WTC11 (cell line): ENCODE measurements around the gene PALM2AKAP2. TPM values are rescaled to one million over a fixed set of nuclear protein-coding genes. Genes with fewer than 3 reads are reported as not detected.

Experiments
- ATAC-seq: fragments of 200-7000 bp; cut with Tn5 transposase; 2 replicates; pipeline ENCODE4 v1.10.0; 2021; ENCODE audit warnings: mild to moderate bottlenecking, moderate library complexity
- CTCF ChIA-PET: fragments of 300-600 bp; sonication (Branson Sonifier 250); formaldehyde crosslinking; loops from one replicate; lab custom pipeline; 2021; ENCODE audit warnings: antibody characterized with exemption; lab: Charles Lee
- POLR2A ChIA-PET: fragments of 350-600 bp; sonication (Branson Sonifier 250); formaldehyde crosslinking; loops from one replicate; lab custom pipeline; 2021; ENCODE audit warnings: antibody characterized with exemption; lab: Charles Lee
- DNase-seq: peaks from one replicate; pipeline ENCODE4 v3.0.0; 2021; ENCODE audit warnings: low spot score
- H3K27ac Mint-ChIP-seq: 2 replicates; pipeline ENCODE4 v1.8.0; 2021; ENCODE audit warnings: mixed read lengths
- H3K27me3 Mint-ChIP-seq: 2 replicates; pipeline ENCODE4 v1.8.0; 2021; ENCODE audit warnings: low read depth, mild to moderate bottlenecking, moderate library complexity, mixed read lengths
- H3K36me3 Mint-ChIP-seq: 2 replicates; pipeline ENCODE4 v1.8.0; 2021; ENCODE audit warnings: mixed read lengths
- H3K4me1 Mint-ChIP-seq: 2 replicates; pipeline ENCODE4 v1.8.0; 2022; ENCODE audit warnings: mixed read lengths
- H3K4me3 Mint-ChIP-seq: 2 replicates; pipeline ENCODE4 v1.8.0; 2021; ENCODE audit warnings: mild to moderate bottlenecking, moderate library complexity, mixed read lengths
- H3K9me3 Mint-ChIP-seq: 2 replicates; pipeline ENCODE4 v1.8.0; 2021; ENCODE audit warnings: mixed read lengths
- AR ChIP-seq: fragments of 250-450 bp; sonication (Bioruptor Pico); IDR thresholded peaks from 2 replicates; pipeline ENCODE4 v1.9.0; 2021; ENCODE audit warnings: mild to moderate bottlenecking
- ESRRA ChIP-seq: sonication (generic); formaldehyde crosslinking; IDR thresholded peaks from 2 replicates; pipeline ENCODE4 v1.8.1; 2022; ENCODE audit warnings: mild to moderate bottlenecking, missing genetic modification reagents, borderline replicate concordance
- GTF2I ChIP-seq: fragments of 250-450 bp; sonication (Bioruptor Pico); conservative IDR thresholded peaks from 2 replicates; pipeline ENCODE4 v1.4.0; 2021; ENCODE audit warnings: mild to moderate bottlenecking
- IRF2 ChIP-seq: sonication (generic); formaldehyde crosslinking; IDR thresholded peaks from 2 replicates; pipeline ENCODE4 v1.8.0; 2022; ENCODE audit warnings: low read depth, missing genetic modification reagents, borderline replicate concordance
- JAZF1 ChIP-seq: fragments of 250-450 bp; sonication (Bioruptor Pico); IDR thresholded peaks from 2 replicates; pipeline ENCODE4 v1.9.0; 2021; ENCODE audit warnings: moderate library complexity, mild to moderate bottlenecking, inconsistent platforms
- JUN ChIP-seq: sonication (generic); formaldehyde crosslinking; IDR thresholded peaks from 2 replicates; pipeline ENCODE4 v1.8.0; 2023; ENCODE audit warnings: mild to moderate bottlenecking, missing genetic modification reagents
- KAT7 ChIP-seq: sonication (generic); formaldehyde crosslinking; IDR thresholded peaks from 2 replicates; pipeline ENCODE4 v1.8.1; 2023; ENCODE audit warnings: missing genetic modification reagents, mild to moderate bottlenecking, borderline replicate concordance
- MYBL2 ChIP-seq: sonication (generic); formaldehyde crosslinking; IDR thresholded peaks from 2 replicates; pipeline ENCODE4 v1.8.1; 2023; ENCODE audit warnings: mild to moderate bottlenecking, moderate library complexity, missing genetic modification reagents
- ZNF121 ChIP-seq: sonication (generic); formaldehyde crosslinking; IDR thresholded peaks from 2 replicates; pipeline ENCODE4 v1.8.0; 2023; ENCODE audit warnings: missing genetic modification reagents
- ZNF263 ChIP-seq: sonication (generic); formaldehyde crosslinking; IDR thresholded peaks from 2 replicates; pipeline ENCODE4 v1.8.1; 2022; ENCODE audit warnings: low read depth, mild to moderate bottlenecking, moderate library complexity, missing genetic modification reagents
- ZNF416 ChIP-seq: fragments of 250-450 bp; sonication (Bioruptor Pico); IDR thresholded peaks from 2 replicates; pipeline ENCODE4 v1.9.0; 2021; ENCODE audit warnings: mild to moderate bottlenecking, inconsistent platforms
- total RNA-seq: library from RNA; stranded (reverse); gene quantifications from 3 replicates; pipeline ENCODE4 v1.2.3, GENCODE V29; 2021
- TF ChIP-seq, protein P1 (sequence below): sonication (generic); formaldehyde crosslinking; IDR thresholded peaks from 2 replicates; pipeline ENCODE4 v1.8.0; 2022; ENCODE audit warnings: mild to moderate bottlenecking, missing genetic modification reagents
- TF ChIP-seq, protein P2 (sequence below): fragments of 250-450 bp; sonication (Bioruptor Pico); IDR thresholded peaks from 2 replicates; pipeline ENCODE4 v1.9.0; 2021; ENCODE audit warnings: moderate library complexity, mild to moderate bottlenecking, inconsistent platforms, borderline replicate concordance
- TF ChIP-seq, protein P3 (sequence below): sonication (generic); formaldehyde crosslinking; IDR thresholded peaks from 2 replicates; pipeline ENCODE4 v1.8.1; 2023; ENCODE audit warnings: mild to moderate bottlenecking, missing genetic modification reagents
- TF ChIP-seq, protein P4 (sequence below): sonication (generic); formaldehyde crosslinking; IDR thresholded peaks from 2 replicates; pipeline ENCODE4 v1.8.0; 2022; ENCODE audit warnings: mild to moderate bottlenecking, missing genetic modification reagents

Gene PALM2AKAP2
- total RNA-seq, 1 experiment from 2014 or later = 7.0 TPM

DNA sequence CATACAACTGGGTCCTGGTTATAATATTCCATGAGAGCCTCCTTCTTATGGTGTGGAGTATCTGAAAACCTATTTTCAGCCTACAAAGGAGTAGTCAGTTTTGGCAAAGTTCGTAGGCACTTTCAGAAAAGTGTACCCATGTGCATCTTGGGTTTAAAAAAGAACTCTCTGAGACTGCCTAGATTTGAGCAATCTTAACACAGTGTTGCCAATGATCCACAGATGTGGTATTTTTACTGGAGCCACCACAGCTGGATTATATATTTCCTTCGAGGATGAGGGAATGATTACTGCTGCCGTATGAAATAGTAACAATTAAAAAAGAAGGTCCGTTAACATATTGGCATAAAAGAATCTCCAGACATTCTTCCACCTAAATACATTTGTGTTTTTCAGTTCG lies 1.1 kb downstream of the PALM2AKAP2 start:
- peak overlapping the region; percentile 84 for H3K4me3 Mint-ChIP-seq
- ChIA-PET POLR2A (no interaction called here), CTCF (interaction anchor here (1.1 kb wide), 1 partner anchor 38 kb away, joined by 3 read pairs; no protein-coding TSS in a partner anchor)
- no peak for ATAC-seq
- H3K4me1 Mint-ChIP-seq = peaks cover 12% of the 10 kb centered on the region
- TF ChIP-seq, protein P1, sequence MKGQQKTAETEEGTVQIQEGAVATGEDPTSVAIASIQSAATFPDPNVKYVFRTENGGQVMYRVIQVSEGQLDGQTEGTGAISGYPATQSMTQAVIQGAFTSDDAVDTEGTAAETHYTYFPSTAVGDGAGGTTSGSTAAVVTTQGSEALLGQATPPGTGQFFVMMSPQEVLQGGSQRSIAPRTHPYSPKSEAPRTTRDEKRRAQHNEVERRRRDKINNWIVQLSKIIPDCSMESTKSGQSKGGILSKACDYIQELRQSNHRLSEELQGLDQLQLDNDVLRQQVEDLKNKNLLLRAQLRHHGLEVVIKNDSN (CRISPR knock-in tag) = no peak
- no peak for TF ChIP-seq KAT7 (CRISPR knock-in tag)
- TF ChIP-seq AR (CRISPR knock-in tag) = no peak
- H3K27me3 Mint-ChIP-seq = peaks cover 45% of the 10 kb centered on the region
- H3K9me3 Mint-ChIP-seq = no peaks in the 10 kb centered on the region
- H3K36me3 Mint-ChIP-seq = no peaks in the 10 kb centered on the region
- H3K27ac Mint-ChIP-seq = no peak overlapping the region
- DNase-seq = no peak

DNA sequence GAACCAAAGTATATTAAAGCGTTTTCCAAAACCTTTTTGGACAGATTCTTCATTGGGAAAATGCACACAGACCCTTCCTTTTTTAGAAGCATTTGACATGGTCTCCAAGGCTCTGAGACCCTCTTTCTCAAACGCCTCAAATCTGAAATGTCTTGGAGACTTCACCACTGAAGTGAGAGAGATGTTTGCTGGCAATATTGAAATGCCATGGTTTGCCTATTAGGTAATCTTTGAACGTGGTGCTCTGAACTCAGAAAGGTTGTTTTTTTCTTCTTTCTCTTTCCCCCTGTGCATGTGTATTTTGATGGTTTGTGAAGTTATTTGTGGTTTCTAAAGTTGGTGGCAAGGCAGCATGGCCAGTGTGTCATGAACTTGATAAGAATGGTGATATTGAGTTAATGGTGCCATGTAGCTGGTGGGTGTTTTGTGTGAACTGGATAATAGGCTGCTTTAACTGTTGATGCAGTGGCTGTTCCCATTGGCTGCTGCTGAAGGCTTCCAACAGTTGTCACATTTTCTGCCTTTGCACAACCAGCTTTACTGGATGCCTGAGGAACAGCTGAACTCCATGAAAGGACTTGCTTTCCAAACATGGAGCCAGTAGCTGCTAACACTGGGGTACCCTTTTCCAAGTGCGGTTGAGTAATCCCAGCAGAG lies 1.7 kb downstream of the PALM2AKAP2 start:
- peaks cover 45% of the 10 kb centered on the region for H3K27me3 Mint-ChIP-seq
- H3K4me1 Mint-ChIP-seq = peaks cover 12% of the 10 kb centered on the region
- CTCF ChIA-PET = no interaction called here
- TF ChIP-seq ESRRA (CRISPR knock-in tag) (no peak), ZNF263 (CRISPR knock-in tag) (no peak), JUN (no peak), IRF2 (CRISPR knock-in tag) (no peak), ZNF416 (CRISPR knock-in tag) (no peak), AR (CRISPR knock-in tag) (no peak), MYBL2 (no peak), JAZF1 (CRISPR knock-in tag) (no peak), ZNF121 (CRISPR knock-in tag) (no peak), GTF2I (CRISPR knock-in tag) (no peak)
- TF ChIP-seq, protein P2, sequence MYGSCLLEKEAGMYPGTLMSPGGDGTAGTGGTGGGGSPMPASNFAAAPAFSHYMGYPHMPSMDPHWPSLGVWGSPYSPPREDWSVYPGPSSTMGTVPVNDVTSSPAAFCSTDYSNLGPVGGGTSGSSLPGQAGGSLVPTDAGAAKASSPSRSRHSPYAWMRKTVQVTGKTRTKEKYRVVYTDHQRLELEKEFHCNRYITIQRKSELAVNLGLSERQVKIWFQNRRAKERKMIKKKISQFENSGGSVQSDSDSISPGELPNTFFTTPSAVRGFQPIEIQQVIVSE (CRISPR knock-in tag) = no peak
- TF ChIP-seq, protein P3, sequence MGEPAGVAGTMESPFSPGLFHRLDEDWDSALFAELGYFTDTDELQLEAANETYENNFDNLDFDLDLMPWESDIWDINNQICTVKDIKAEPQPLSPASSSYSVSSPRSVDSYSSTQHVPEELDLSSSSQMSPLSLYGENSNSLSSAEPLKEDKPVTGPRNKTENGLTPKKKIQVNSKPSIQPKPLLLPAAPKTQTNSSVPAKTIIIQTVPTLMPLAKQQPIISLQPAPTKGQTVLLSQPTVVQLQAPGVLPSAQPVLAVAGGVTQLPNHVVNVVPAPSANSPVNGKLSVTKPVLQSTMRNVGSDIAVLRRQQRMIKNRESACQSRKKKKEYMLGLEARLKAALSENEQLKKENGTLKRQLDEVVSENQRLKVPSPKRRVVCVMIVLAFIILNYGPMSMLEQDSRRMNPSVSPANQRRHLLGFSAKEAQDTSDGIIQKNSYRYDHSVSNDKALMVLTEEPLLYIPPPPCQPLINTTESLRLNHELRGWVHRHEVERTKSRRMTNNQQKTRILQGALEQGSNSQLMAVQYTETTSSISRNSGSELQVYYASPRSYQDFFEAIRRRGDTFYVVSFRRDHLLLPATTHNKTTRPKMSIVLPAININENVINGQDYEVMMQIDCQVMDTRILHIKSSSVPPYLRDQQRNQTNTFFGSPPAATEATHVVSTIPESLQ = no peak
- TF ChIP-seq, protein P4, sequence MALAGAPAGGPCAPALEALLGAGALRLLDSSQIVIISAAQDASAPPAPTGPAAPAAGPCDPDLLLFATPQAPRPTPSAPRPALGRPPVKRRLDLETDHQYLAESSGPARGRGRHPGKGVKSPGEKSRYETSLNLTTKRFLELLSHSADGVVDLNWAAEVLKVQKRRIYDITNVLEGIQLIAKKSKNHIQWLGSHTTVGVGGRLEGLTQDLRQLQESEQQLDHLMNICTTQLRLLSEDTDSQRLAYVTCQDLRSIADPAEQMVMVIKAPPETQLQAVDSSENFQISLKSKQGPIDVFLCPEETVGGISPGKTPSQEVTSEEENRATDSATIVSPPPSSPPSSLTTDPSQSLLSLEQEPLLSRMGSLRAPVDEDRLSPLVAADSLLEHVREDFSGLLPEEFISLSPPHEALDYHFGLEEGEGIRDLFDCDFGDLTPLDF = no peak
- H3K36me3 Mint-ChIP-seq = no peaks in the 10 kb centered on the region
- POLR2A ChIA-PET = no interaction called here
- H3K27ac Mint-ChIP-seq = no peak overlapping the region
- H3K9me3 Mint-ChIP-seq = no peaks in the 10 kb centered on the region
- H3K4me3 Mint-ChIP-seq = peak overlapping the region; percentile 10
- DNase-seq (no peak), ATAC-seq (no peak)
